ENCODE results near the gene ANLN.

ANLN gene

GRCh38 chr7:36366718-36367560, 22.7 kb upstream of the ANLN start (continued):
- TF ChIP-seq PRDM6 (tag by site-specific recombination; IDR thresholded peaks at IDR 0.05) = no peak
- TF ChIP-seq ELK4 (IDR thresholded peaks at IDR 0.05; ENCODE audit: borderline replicate concordance, low read depth, low read length) = no peak
- TF ChIP-seq ZSCAN30 (tag by site-specific recombination; IDR thresholded peaks at IDR 0.05) = 0 out of 2 replicates have a peak, but pooled peaks have one; percentile 21
- no peak for TF ChIP-seq SCRT1 (tag by site-specific recombination; IDR thresholded peaks at IDR 0.05; ENCODE audit: borderline replicate concordance)
- TF ChIP-seq SP7 (tag by site-specific recombination; IDR thresholded peaks at IDR 0.05) = peak; percentile 45; the same call in 1 of the 2 replicates
- TF ChIP-seq SP3 (tag by site-specific recombination; IDR thresholded peaks at IDR 0.05) = peak; percentile 48
- TF ChIP-seq GFI1B (tag by site-specific recombination; IDR thresholded peaks at IDR 0.05) = no peak
- TF ChIP-seq ZNF138 (tag by site-specific recombination; IDR thresholded peaks at IDR 0.05; ENCODE audit: borderline replicate concordance) = no peak
- no peak for TF ChIP-seq ZNF280C (tag by site-specific recombination; IDR thresholded peaks at IDR 0.05)
- TF ChIP-seq ZFP3 (tag by site-specific recombination; IDR thresholded peaks at IDR 0.05; ENCODE audit: low read depth) = no peak
- TF ChIP-seq ZNF354C (tag by site-specific recombination; IDR thresholded peaks at IDR 0.05; ENCODE audit: borderline replicate concordance, low read depth) = no peak
- peak; percentile 72 for TF ChIP-seq ZFHX2 (tag by site-specific recombination; conservative IDR thresholded peaks at IDR 0.05)
- no peak for TF ChIP-seq ZNF449 (tag by site-specific recombination; IDR thresholded peaks at IDR 0.05)
- no peak for TF ChIP-seq ZNF404 (tag by site-specific recombination; IDR thresholded peaks at IDR 0.05)
- TF ChIP-seq ATF2 (tag by site-specific recombination; IDR thresholded peaks at IDR 0.05; ENCODE audit: low read depth) = no peak
- TF ChIP-seq ZNF214 (tag by site-specific recombination; IDR thresholded peaks at IDR 0.05; ENCODE audit: borderline replicate concordance) = no peak
- no peak for TF ChIP-seq ZNF311 (tag by site-specific recombination; IDR thresholded peaks at IDR 0.05; ENCODE audit: borderline replicate concordance)
- TF ChIP-seq ZNF473 (tag by site-specific recombination; IDR thresholded peaks at IDR 0.05) = no peak
- no peak for TF ChIP-seq ZNF677 (tag by site-specific recombination; IDR thresholded peaks at IDR 0.05)
- peak; percentile 20; the same call in 1 of the 2 replicates for TF ChIP-seq ZBTB21 (tag by site-specific recombination; IDR thresholded peaks at IDR 0.05)
- no peak for TF ChIP-seq ZNF155 (tag by site-specific recombination; IDR thresholded peaks at IDR 0.05)
- peak; percentile 65 for TF ChIP-seq MYNN (tag by site-specific recombination; IDR thresholded peaks at IDR 0.05; ENCODE audit: borderline replicate concordance)
- no peak for TF ChIP-seq ZNF549 (tag by site-specific recombination; IDR thresholded peaks at IDR 0.05)
- TF ChIP-seq ZNF645 (tag by site-specific recombination; IDR thresholded peaks at IDR 0.05) = no peak
- TF ChIP-seq ZNF558 (tag by site-specific recombination; IDR thresholded peaks at IDR 0.05) = no peak
- 0 out of 2 replicates have a peak, but pooled peaks have one; percentile 20 for TF ChIP-seq ZNF366 (tag by site-specific recombination; conservative IDR thresholded peaks at IDR 0.05)
- TF ChIP-seq ZNF266 (tag by site-specific recombination; IDR thresholded peaks at IDR 0.05; ENCODE audit: low read depth) = no peak
- no peak for TF ChIP-seq SETDB1 (IDR thresholded peaks at IDR 0.05; ENCODE audit: insufficient read length, low read length)

Measured in HEK293 (cell line).